NCI-H1417 treated with DMSO at 0.1 percent for 48 hours (cell line): ENCODE measurements around the gene NKX2-4.

ENCODE experiments used
- DNase-seq: peaks from one replicate; lab custom pipeline; 2025; lab: John Stamatoyannopoulos, UW

Gene NKX2-4

DNA sequence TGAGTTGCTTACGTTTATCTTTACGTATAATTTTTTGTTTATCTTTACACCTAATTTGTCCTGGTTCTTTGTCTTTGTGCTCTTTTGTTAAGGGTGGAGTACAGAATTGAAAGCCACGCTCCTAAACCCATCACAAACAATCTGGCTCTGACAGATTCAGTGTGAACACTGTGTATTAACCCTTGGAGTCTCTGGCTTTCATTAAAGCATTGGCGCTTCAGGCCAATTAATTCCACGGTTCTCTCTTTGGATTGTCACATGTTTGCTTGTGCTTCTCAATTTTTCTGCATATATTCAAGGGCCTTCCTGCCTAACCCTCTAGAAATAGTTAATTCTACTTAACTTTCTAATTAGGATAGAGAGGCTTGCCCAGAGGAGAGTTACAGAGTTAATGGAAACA lies 38.6 kb downstream of the NKX2-4 start:
- DNase-seq, result no peak

DNA sequence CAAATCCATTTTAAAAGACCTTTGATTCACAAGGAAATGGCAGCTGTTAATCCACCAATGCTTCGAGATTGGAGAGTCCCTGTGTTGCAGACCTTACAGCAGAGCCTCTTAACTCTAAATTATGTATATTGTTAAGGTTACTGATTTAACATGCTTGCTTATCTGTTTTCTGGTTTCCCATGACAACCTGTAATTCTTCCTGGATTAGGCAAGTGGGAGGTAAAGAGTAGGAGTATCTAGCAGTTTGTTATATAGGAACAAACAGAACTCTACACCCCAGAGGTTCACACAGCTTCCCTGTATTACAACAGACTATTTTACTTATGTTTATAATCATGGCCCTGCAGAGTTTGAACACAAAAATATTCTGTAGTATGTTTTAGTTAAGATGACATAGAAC lies 39.5 kb downstream of the NKX2-4 start:
- DNase-seq, result no peak

DNA sequence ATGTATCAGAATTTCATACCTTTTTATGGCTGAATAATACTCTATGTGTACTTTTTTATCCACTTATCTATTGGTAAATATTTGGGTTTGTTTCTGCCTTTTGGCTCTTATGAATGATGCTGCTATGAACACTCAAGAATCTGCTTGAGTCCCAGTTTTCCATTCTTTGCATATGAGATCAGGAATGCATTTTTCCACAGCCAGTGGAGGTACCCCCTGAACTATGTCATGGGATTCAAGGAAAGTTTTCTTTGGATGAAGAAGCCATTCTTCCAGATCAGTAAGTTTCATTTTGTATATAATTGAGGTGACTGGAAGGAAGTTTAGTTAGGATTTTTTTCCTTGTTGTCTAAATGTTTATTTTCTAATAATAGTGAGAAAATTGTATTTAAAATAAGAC lies 40.9 kb downstream of the NKX2-4 start:
- DNase-seq, result no peak

DNA sequence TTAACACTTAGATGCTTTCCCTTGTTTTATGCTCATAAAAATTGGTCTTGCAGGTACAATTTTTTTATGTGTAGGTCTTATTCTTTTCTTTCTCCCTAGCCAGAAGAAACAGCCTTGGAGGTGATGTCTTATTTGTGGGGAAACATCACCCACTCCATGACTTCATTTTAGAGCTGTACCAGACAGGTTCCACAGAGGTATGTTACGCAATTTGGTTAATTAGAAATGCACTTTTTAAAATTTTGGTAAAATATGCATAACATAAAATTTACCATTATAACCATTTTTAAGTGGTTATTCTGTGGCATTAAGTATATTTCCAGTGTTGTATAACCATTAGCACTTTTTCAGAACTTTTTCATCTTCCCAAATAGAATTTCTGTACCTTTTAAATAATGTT lies 41.3 kb downstream of the NKX2-4 start:
- DNase-seq, result no peak

DNA sequence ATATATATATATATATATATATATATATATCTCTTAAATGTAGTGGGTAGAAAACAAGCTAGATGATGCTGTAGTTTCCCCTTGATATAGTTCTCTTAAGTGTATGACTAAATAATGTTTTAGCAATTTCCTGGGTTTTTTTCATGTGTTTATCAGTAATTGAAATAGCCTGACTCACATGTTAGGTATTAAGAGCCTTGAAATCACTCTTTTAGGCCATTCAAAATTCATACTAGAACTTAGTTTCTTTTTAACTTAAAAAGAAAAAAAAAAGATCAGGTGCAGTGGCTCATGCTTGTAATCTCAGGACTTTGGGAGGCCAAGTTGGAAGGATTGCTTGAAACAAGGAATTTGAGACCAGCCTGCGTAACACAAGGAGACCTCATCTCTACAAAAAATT lies 44.1 kb downstream of the NKX2-4 start:
- DNase-seq, result no peak

DNA sequence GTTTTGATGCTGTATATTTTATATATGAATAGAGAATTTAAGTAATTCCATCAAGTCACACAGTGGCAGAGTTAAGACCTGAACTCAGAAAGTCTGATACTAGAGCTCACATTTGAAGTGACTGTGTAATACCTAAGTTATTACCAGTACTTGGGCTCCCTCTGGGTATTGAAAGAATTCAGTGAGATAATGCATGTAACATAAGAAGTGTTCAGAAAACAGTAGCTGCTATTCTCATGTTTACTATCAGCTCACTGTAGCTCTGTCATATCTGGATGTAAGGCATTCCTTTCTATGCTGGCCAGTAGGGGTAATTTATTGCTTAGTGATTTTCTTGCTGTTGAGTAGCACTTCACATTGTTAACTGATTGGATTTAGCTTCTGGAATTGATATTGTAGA lies 44.6 kb downstream of the NKX2-4 start:
- DNase-seq, result no peak
